Ascending aorta (tissue), 2 donors: Measurements from ENCODE around the gene CTIF. TPM values are rescaled to one million over a fixed set of nuclear protein-coding genes. Genes with fewer than 3 reads are reported as not detected.

Experiments
- DNase-seq, 2 donors: peaks; one replicate each; pipeline ENCODE4 v3.0.0-alpha.2; 2019; ENCODE audit warnings: low spot score in 2 of 2
- H3K27ac ChIP-seq, 2 donors: fragments of 200-600 bp; sonication (generic); one replicate each; pipeline ENCODE4 v1.5.1; 2016 to 2017; ENCODE audit warnings: mild to moderate bottlenecking in 1 of 2
- H3K27me3 ChIP-seq: fragments of 200-600 bp; sonication (generic); one replicate; pipeline ENCODE4 v1.5.1; 2017
- H3K36me3 ChIP-seq, 2 donors: fragments of 200-600 bp; sonication (generic); one replicate each; pipeline ENCODE4 v1.5.1; 2016
- H3K4me1 ChIP-seq, 2 donors: fragments of 200-600 bp; sonication (generic); one replicate each; pipeline ENCODE4 v1.5.1; 2016 to 2017; ENCODE audit warnings: mild to moderate bottlenecking in 1 of 2
- H3K4me3 ChIP-seq, 2 donors: fragments of 200-600 bp; sonication (generic); one replicate each; pipeline ENCODE4 v1.5.1; 2016 to 2017; ENCODE audit warnings: mild to moderate bottlenecking in 1 of 2
- H3K9me3 ChIP-seq, 2 donors: fragments of 200-600 bp; sonication (generic); one replicate each; pipeline ENCODE4 v1.5.1; 2016
- CTCF ChIP-seq, 3 experiments: fragments of 200-600 bp in 2 of 3; fragments of 450-650 bp in 1 of 3; sonication (generic) in 2 of 3; IDR thresholded peaks; one replicate each; pipeline ENCODE4 v1.5.1; 2016 to 2019; ENCODE audit warnings: antibody characterized with exemption in 3 of 3, mild to moderate bottlenecking in 1 of 3, moderate library complexity in 1 of 3
- intact Hi-C: fragments of 100-400 bp; cut with DNase I; formaldehyde crosslinking; loops from one replicate; pipeline ENCODE4 v1.15.1; 2023
- total RNA-seq: library from RNA; depleted of rRNA; stranded (reverse); fragments of >200 nt; gene quantifications from one replicate; pipeline ENCODE4 v1.1.0, GENCODE V29; 2016

CTIF gene
- total RNA-seq, 1 donor from 2014 or later = 55.3 TPM

GRCh38 chr18:48693006-48693405 lies 154.2 kb downstream of the CTIF start:
- no peak for TF ChIP-seq CTCF (IDR thresholded peaks at IDR 0.05)
- intact Hi-C loops = no loop called here
- peak overlapping the region; percentile 72 to 76 for H3K27ac ChIP-seq
- no peak overlapping the region for H3K4me3 ChIP-seq
- no peaks in the 10 kb centered on the region for H3K9me3 ChIP-seq
- DNase-seq = no peak
- peaks cover 7 to 13% of the 10 kb centered on the region in 2 donors for H3K36me3 ChIP-seq
- H3K4me1 ChIP-seq = peaks cover 5 to 13% of the 10 kb centered on the region in 2 donors
- no peaks in the 10 kb centered on the region for H3K27me3 ChIP-seq

GRCh38 chr18:48693625-48694262 lies 154.9 kb downstream of the CTIF start:
- no peak for DNase-seq
- Histone ChIP-seq H3K4me1 (peaks cover 5 to 13% of the 10 kb centered on the region in 2 donors), H3K27me3 (no peaks in the 10 kb centered on the region), H3K27ac (peak overlapping the region; percentile 72 to 76), H3K36me3 (peaks cover 3 to 7% of the 10 kb centered on the region in 2 donors), H3K4me3 (no peak overlapping the region), H3K9me3 (no peaks in the 10 kb centered on the region)
- intact Hi-C loops = no loop called here
- TF ChIP-seq CTCF (IDR thresholded peaks at IDR 0.05) = no peak

- DNase-seq = no peak
- H3K9me3 ChIP-seq = no peaks in the 10 kb centered on the region
- no peaks in the 10 kb centered on the region for H3K27me3 ChIP-seq
- no peak overlapping the region for H3K4me3 ChIP-seq
- TF ChIP-seq CTCF (IDR thresholded peaks at IDR 0.05) = no peak
- peaks cover 5 to 13% of the 10 kb centered on the region in 2 donors for H3K4me1 ChIP-seq
- intact Hi-C loops = no loop called here
- peaks cover 3 to 5% of the 10 kb centered on the region in 2 donors for H3K36me3 ChIP-seq
- H3K27ac ChIP-seq = peak overlapping the region; percentile 72 to 76
Observed at GRCh38 chr18:48694295-48694694, 155.5 kb downstream of the CTIF start.

- Histone ChIP-seq H3K4me3 (no peak overlapping the region), H3K27me3 (no peaks in the 10 kb centered on the region), H3K36me3 (peaks cover 0 to 3% of the 10 kb centered on the region in 2 donors), H3K9me3 (no peaks in the 10 kb centered on the region), H3K27ac (no peak overlapping the region), H3K4me1 (peaks cover 5 to 13% of the 10 kb centered on the region in 2 donors)
- intact Hi-C loops = no loop called here
- DNase-seq = no peak
- TF ChIP-seq CTCF (IDR thresholded peaks at IDR 0.05) = no peak
Observed at GRCh38 chr18:48695671-48696070, 156.8 kb downstream of the CTIF start.

GRCh38 chr18:48696218-48696617 lies 157.4 kb downstream of the CTIF start:
- intact Hi-C loops = no loop called here
- H3K9me3 ChIP-seq = no peaks in the 10 kb centered on the region
- no peak for TF ChIP-seq CTCF (IDR thresholded peaks at IDR 0.05)
- peaks cover 5 to 13% of the 10 kb centered on the region in 2 donors for H3K4me1 ChIP-seq
- no peaks in the 10 kb centered on the region for H3K27me3 ChIP-seq
- DNase-seq = no peak
- no peak overlapping the region for H3K27ac ChIP-seq
- H3K4me3 ChIP-seq = no peak overlapping the region
- H3K36me3 ChIP-seq = no peaks in the 10 kb centered on the region
